Esophagus squamous epithelium (tissue), 5 donors: Measurements from ENCODE around the gene TECPR2. TPM values are rescaled to one million over a fixed set of nuclear protein-coding genes. Genes with fewer than 3 reads are reported as not detected.

Source experiments
- DNase-seq: peaks from one replicate; lab custom pipeline; 2025; lab: John Stamatoyannopoulos, UW
- H3K27ac ChIP-seq, 4 donors: fragments of 200-600 bp; sonication (generic); one replicate each; pipeline ENCODE4 v1.5.1; 2016 to 2019; ENCODE audit warnings: mild to moderate bottlenecking in 1 of 4
- H3K27me3 ChIP-seq, 4 donors: fragments of 200-600 bp; sonication (generic); 1 replicate in 3 of 4; 2 replicates in 1 of 4; pipeline versions ENCODE4 v1.5.1 to v1.6.0; 2017 to 2021; ENCODE audit warnings: antibody characterized with exemption in 1 of 4
- H3K36me3 ChIP-seq, 3 donors: fragments of 200-600 bp; sonication (generic); one replicate each; pipeline ENCODE4 v1.5.1; 2016 to 2019
- H3K4me1 ChIP-seq, 3 donors: fragments of 200-600 bp; sonication (generic); one replicate each; pipeline ENCODE4 v1.5.1; 2017 to 2019
- H3K4me3 ChIP-seq, 4 donors: fragments of 200-600 bp; sonication (generic); 1 replicate in 3 of 4; 2 replicates in 1 of 4; pipeline ENCODE4 v1.5.1; 2016 to 2019; ENCODE audit warnings: mild to moderate bottlenecking in 2 of 4, moderate library complexity in 1 of 4
- H3K9me3 ChIP-seq, 3 donors: fragments of 200-600 bp; sonication (generic); one replicate each; pipeline ENCODE4 v1.5.1; 2016 to 2019
- POLR2A ChIP-seq, 4 donors: fragments of 450-650 bp; IDR thresholded peaks; one replicate each; pipeline ENCODE4 v1.6.1; 2017; ENCODE audit warnings: antibody characterized with exemption in 4 of 4, mild to moderate bottlenecking in 4 of 4, moderate library complexity in 3 of 4
- WGBS, 2 donors: methylation state at CpG; one replicate each; pipeline ENCODE4 v1.1.5; 2018; 5-methylcytosine and 5-hydroxymethylcytosine counted together
- intact Hi-C: fragments of 100-400 bp; cut with DNase I; formaldehyde crosslinking; loops from one replicate; pipeline ENCODE4 v1.15.0; 2022
- total RNA-seq, 4 donors: library from RNA; depleted of rRNA; stranded (reverse); fragments of >200 nt; gene quantifications; one replicate each; pipeline ENCODE4 v1.1.0, GENCODE V29; 2016
- TF ChIP-seq, protein P1 (sequence below), 6 experiments: fragments of 450-650 bp in 4 of 6; fragments of 200-600 bp in 2 of 6; sonication (generic) in 2 of 6; IDR thresholded peaks; one replicate each; pipeline ENCODE4 v1.5.1; 2016 to 2019; ENCODE audit warnings: antibody characterized with exemption in 6 of 6, mild to moderate bottlenecking in 4 of 6, moderate library complexity in 4 of 6
- donor health status: DM: yes; HTN: yes; CAD: no.

The TECPR2 gene
- total RNA-seq, 4 donors from 2014 or later, result 5.4 to 18.1 (median 12.9) TPM

DNA sequence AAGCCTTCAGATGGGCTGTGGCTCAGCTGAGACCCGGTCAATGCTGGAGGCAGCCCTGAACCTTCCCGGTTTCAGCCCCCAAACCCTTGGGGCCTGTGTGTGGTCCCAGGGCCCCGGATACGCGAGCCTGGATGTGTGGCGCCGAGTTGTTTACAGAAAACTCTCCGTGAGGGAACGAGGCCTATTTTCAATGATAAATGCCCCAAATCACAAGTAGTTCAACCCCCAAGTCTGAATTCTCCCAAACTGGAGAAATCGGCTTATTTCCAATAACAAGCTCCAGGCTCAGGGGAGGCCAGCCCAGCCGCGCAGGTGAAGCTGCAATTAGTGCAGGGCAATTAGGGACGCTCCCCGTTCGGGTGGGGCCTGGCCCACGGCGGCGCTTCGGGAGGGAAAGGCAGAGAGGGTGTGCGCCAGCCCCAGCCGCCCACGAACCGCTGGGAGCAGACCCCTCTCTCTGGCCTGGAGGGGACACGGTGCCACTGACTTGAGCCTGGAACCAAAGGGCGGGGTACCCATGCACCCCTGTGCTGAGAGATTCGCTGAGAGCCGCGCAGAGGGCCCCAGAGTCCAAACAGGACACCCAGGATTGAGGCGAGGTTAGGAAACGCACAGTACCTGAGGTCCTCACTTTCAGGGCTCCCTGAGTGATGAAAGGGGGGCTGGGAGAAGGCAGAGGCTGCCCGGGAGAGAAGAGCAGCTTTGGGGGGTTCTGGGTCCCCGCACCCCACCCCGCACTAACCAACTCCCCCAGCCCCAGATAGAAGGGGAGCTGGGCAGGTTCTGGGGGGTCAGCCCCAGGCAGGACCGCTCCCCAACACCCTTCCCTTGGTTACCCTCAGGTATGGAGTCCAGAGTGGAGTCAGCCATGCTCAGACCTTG, 161.1 kb downstream of the TECPR2 start:
- H3K27me3 ChIP-seq, result no peaks in the 10 kb centered on the region
- 44 to 59% methylated on average over 10 to 11 of the region's 34 CpGs for WGBS, 2 donors
- intact Hi-C loops, result loop anchor here (5.0 kb wide), 1 partner anchor 68 kb away; the partner anchor contains the start of gene RCOR1

DNA sequence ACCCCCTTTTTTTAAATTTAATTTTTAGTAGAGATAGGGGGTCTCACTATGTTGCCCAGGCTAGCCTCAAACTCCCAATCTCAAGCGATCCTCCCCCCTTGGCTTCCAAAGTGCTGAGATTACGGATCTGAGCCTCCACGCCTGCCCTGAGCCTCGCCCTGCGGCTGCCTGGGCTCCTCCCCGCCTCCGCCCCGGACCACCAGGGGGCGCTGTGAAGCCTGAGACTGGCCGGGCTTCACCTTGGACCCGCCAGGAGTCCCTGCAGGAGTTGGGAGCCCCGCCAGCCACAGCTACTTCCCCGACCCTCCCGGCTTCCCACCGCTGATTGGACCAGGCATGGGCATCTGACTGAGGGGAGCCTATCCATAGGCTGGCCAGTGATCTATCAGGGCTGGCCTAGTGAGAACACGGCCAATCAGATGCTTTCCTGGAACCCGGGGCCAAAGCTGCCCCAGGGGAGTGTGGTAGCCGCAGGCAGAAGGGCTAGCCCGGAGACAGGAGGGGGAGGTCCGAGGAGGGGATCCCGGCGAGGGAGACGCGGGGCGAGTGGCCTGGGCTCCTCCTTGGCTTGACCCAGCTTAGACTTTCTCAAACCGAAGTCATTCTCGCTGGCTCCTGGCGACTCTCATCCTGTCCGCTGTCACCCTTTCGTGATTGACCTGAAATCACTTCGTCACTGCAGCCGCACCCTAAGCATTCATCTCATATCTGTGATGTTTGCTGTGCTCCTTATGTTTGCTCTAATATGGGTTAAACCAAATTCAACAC, 161.9 kb downstream of the TECPR2 start:
- Histone ChIP-seq H3K4me3 (peak overlapping the region; percentile 42 to 76 (median 60)), H3K4me1 (peaks cover 15 to 46% (median 21%) of the 10 kb centered on the region in 3 donors), H3K27ac (peak overlapping the region; percentile 88 to 97 (median 96)), H3K9me3 (no peaks in the 10 kb centered on the region), H3K36me3 (no peaks in the 10 kb centered on the region), H3K27me3 (no peaks in the 10 kb centered on the region)
- TF ChIP-seq POLR2A (IDR thresholded peaks at IDR 0.05), result peak in 2 of 4 donors; percentile 4 to 62
- TF ChIP-seq, protein P1, sequence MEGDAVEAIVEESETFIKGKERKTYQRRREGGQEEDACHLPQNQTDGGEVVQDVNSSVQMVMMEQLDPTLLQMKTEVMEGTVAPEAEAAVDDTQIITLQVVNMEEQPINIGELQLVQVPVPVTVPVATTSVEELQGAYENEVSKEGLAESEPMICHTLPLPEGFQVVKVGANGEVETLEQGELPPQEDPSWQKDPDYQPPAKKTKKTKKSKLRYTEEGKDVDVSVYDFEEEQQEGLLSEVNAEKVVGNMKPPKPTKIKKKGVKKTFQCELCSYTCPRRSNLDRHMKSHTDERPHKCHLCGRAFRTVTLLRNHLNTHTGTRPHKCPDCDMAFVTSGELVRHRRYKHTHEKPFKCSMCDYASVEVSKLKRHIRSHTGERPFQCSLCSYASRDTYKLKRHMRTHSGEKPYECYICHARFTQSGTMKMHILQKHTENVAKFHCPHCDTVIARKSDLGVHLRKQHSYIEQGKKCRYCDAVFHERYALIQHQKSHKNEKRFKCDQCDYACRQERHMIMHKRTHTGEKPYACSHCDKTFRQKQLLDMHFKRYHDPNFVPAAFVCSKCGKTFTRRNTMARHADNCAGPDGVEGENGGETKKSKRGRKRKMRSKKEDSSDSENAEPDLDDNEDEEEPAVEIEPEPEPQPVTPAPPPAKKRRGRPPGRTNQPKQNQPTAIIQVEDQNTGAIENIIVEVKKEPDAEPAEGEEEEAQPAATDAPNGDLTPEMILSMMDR (IDR thresholded peaks at IDR 0.05), result peak; percentile 95 to 100 (median 100)
- peak; percentile 79 for DNase-seq
- 0% methylated on average over 17 of the region's 32 CpGs for WGBS, 2 donors
- intact Hi-C loops, result loop anchor here (5.0 kb wide), 1 partner anchor 68 kb away; the partner anchor contains the start of gene RCOR1

More for the DNA sequence above, 161.1 kb downstream of the TECPR2 start:
- Histone ChIP-seq H3K36me3 (no peaks in the 10 kb centered on the region), H3K9me3 (no peaks in the 10 kb centered on the region), H3K4me1 (peaks cover 15 to 46% (median 21%) of the 10 kb centered on the region in 3 donors), H3K4me3 (peak overlapping the region; percentile 42 to 76 (median 60)), H3K27ac (peak overlapping the region; percentile 88 to 97 (median 96))
- DNase-seq, result no peak
- TF ChIP-seq, protein P1 (IDR thresholded peaks at IDR 0.05), result no peak
- TF ChIP-seq POLR2A (IDR thresholded peaks at IDR 0.05), result no peak

DNA sequence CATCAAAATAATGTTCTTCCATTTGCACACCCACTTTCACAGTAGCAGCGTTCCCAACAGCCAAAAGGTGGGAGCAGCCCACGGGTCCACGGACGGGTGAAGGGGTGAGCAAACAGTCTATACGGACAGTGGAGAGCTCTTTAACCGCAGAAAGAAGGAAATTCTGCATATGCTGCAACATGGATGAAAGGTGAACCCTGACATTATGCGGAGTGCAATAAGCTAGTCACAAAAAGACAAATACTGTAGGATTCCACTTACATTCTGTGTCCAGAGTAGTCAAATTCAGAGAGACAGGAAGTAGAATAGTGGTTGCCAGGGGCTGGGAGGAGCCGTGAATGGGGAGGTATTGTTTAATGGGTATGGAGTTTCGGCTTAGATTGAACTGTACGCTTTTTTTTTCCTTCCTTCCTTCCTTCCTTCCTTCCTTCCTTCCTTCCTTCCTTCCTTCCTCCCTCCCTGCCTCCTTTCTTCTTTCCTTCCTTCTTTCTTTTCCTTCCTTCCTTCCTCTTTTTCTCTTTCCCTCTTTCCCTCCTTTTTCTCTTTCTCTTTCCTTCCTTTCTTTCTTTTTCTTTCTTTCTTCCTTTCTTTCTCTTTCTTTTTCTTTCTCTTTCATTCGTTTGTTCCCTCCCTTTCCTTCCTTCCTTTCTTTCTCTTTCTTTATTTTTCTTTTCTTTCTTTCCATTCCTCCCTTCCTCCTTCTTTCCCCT, 162.6 kb downstream of the TECPR2 start:
- Histone ChIP-seq H3K27me3 (no peaks in the 10 kb centered on the region), H3K4me1 (peaks cover 15 to 50% (median 21%) of the 10 kb centered on the region in 3 donors), H3K4me3 (peak overlapping the region; percentile 42 to 76 (median 60)), H3K27ac (peak overlapping the region; percentile 88 to 97 (median 96)), H3K9me3 (no peaks in the 10 kb centered on the region), H3K36me3 (no peaks in the 10 kb centered on the region)
- no peak for TF ChIP-seq POLR2A (IDR thresholded peaks at IDR 0.05)
- TF ChIP-seq, protein P1 (IDR thresholded peaks at IDR 0.05), result no peak
- 0 to 2% methylated on average over 10 to 11 of the region's 11 CpGs for WGBS, 2 donors
- intact Hi-C loops, result no loop called here
- no peak for DNase-seq

DNA sequence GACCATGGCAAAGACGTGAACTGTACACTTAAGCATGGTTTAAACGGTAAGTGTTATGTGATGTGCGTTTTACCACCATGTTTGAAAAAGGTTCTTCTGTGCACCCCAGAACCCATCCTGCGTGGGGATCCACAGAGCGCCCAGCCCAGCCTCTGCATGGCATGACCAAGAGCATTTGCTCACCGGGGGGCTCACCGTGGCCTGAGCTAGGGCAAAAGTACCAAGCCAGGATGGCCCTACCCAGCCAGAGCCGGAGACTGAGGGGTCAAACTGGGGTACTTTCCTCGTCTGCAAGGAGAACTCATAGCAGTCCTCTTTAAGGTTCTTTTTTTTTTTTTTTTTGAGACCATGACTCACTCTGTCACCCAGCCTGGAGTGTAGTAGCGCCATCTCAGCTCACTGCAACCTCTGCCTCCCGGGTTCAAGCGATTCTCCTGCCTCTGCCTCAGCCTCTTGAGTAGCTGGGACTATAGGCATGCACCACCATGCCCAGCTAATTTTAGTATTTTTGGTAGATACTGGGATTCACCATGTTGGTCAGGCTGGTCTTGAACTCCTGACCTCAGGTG, 163.3 kb downstream of the TECPR2 start:
- peak overlapping the region; percentile 56 to 97 (median 92) for H3K27ac ChIP-seq
- no peak for TF ChIP-seq POLR2A (IDR thresholded peaks at IDR 0.05)
- TF ChIP-seq, protein P1 (IDR thresholded peaks at IDR 0.05), result no peak
- WGBS, 2 donors, result 65 to 83% methylated on average over 12 of the region's 12 CpGs
- H3K4me1 ChIP-seq, result peaks cover 15 to 57% (median 21%) of the 10 kb centered on the region in 3 donors
- no peak for DNase-seq
- peak overlapping the region in 2 of 4 donors; percentile 60 for H3K4me3 ChIP-seq
- H3K27me3 ChIP-seq, result no peaks in the 10 kb centered on the region
- H3K36me3 ChIP-seq, result no peaks in the 10 kb centered on the region
- intact Hi-C loops, result no loop called here
- H3K9me3 ChIP-seq, result no peaks in the 10 kb centered on the region
